Erythroblast (primary cell): Measurements from ENCODE around the gene CYB5R3.

Experiments
- GATA1 ChIP-seq: IDR thresholded peaks from 2 replicates; pipeline ENCODE4 v1.6.1; 2011; ENCODE audit warnings: low read depth, mild to moderate bottlenecking, control low read depth, low read length, moderate library complexity
- POLR2A ChIP-seq: IDR thresholded peaks from 2 replicates; pipeline ENCODE4 v1.6.1; 2011; ENCODE audit warnings: mild to moderate bottlenecking, low read length

GRCh38 chr22:42693055-42693762 lies 44.0 kb upstream of the CYB5R3 start:
- TF ChIP-seq GATA1 (no peak), POLR2A (no peak)
